HuH-7.5 (cell line): ENCODE measurements around the gene TRMT2A.
"Not testable (repeated sequence)": the region's sequence is repeated elsewhere in the genome, so short reads cannot be mapped to it uniquely, and the experiment has no call there.

Experiments
- DNase-seq: peaks from one replicate; pipeline ENCODE4 v3.0.0; 2011; ENCODE audit warnings: low spot score

TRMT2A gene, protein sequence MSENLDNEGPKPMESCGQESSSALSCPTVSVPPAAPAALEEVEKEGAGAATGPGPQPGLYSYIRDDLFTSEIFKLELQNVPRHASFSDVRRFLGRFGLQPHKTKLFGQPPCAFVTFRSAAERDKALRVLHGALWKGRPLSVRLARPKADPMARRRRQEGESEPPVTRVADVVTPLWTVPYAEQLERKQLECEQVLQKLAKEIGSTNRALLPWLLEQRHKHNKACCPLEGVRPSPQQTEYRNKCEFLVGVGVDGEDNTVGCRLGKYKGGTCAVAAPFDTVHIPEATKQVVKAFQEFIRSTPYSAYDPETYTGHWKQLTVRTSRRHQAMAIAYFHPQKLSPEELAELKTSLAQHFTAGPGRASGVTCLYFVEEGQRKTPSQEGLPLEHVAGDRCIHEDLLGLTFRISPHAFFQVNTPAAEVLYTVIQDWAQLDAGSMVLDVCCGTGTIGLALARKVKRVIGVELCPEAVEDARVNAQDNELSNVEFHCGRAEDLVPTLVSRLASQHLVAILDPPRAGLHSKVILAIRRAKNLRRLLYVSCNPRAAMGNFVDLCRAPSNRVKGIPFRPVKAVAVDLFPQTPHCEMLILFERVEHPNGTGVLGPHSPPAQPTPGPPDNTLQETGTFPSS

DNA sequence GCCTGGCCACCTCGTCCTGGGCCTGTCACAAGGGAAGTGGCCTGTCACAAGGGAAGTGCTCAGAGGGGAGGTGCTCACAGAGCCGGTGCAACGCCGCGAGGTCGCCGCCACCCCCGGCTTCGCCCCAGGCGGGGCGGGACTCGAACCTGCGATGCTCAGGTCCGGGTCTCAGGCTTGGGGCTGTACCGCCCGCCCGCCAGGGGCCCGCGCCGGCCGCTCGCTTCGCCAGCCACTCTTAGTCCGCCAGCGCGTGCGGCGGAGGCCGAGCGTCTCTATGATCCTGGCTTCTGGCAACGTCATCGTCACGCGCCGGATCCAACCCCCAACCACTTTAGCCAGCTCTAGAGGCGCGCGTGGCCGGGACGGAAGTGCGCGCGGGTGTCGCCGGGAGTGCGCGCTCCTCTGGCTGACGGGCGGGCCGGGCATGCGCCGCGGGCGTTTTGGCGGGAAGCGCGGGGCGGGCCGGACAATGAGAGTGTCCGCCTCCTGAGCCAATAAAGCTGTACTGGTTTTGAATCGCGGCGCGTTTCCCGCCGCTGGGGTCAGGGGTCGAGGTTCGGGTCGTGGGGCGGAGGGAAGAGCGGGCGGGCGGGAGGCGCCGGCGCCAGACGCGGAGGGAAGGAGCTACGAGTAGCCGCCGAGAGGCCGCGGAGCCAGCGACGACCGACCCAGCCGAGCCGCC is at the start of gene TRMT2A:
TRMT2A (minus strand) TSS at position 276 of the 682 bp plus-strand sequence. CDS start 320 bp downstream, outside the sequence.
- peak; percentile 99 for DNase-seq

DNA sequence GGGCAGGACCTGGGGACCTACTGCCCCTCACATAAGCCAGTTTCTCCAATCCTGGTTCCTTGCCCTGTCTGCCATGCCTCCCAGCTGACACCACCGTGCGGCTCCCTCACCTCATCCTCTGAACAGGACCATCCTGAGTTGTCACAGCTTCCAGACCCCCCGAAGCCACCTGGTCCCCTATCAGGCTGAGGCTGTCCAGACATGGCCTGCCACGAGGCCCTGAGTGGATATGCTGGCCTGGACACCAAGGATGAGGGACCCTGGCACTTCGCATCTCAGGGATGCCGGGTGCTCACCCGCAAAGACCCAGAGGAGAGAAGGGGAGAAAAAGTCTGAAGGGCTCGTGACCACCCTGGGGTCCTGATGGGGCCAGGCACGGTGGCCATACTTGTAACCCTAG is 49.7 kb upstream of the TRMT2A start:
- DNase-seq: no peak

DNA sequence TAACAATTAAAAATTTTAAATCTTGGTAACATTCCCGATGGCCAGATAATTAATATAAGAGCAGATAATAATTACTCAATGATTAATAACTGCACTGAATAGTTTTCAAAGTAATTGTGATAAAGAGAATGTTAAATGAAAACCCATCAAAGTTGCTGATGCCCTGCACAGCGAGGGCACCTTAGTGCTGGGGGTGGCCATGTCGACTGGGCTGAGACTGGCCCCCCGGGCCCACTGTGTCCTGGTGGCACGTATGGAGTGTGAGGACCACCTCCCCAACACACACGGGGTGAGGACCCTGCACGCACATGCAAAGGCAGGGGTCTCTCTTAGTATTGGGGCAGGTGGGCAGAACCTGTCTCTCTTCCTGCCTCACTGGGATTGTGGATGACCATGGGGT is 48.9 kb upstream of the TRMT2A start:
- DNase-seq: no peak

DNA sequence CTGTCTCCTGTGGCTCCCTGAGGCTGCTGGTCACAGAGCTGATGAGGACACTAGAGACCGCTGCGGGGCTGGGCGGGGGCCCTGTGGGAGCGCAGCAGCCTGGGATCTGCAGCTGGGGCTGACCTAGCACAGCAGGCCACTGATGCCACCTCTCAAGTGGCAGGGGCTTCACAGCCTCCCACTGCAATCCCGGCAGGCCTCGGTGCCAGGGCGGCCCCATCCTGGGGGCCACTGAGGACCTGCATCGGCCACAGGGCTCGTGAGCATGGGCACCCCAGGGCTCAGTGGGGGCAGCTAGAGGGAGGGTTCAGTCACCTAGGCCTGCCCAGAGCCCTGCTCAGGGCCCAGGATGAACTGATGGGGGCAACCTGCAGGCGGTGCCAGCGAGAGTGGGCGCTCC is 48.4 kb upstream of the TRMT2A start:
- DNase-seq: no peak

DNA sequence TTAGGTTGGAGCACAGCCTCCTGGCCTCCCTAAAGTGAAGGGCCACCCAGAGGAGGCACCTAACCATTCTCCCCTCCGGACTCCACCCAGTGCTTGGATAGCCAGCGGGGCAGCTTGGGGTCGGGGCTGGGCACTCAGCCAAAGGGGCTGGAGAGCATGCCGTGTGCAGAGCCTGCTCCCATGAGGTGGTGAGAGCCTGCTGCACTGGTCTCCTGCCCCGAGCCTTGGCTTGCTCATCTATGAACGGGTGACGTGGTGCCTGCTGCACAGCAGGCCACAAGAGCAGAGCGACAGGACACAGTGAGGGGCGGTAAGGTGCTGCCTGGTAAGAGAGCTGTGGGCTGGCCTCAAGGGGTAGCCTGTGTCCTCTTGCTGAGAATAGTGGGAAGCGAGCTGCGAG is 47.8 kb upstream of the TRMT2A start:
- no peak for DNase-seq

DNA sequence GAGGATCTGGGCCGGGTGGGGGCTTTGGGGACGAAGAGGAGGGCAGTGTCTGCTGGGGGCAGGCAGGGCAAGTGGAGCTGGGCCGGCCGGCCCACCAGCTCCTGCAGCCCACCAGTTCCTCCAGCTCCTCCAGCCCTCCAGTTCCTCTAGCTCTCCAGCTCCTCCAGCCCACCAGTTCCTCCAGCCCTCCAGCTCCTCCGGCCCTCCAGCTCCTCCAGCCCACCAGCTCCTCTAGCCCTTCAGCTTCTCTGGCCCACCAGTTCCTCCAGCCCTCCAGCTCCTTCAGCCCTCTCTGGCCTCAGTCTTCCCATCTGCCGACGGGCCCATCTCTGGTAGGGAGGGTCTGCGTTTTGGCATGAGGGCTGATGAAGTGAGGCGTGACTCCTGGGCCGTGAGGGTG is 43.0 kb upstream of the TRMT2A start:
- no peak for DNase-seq

DNA sequence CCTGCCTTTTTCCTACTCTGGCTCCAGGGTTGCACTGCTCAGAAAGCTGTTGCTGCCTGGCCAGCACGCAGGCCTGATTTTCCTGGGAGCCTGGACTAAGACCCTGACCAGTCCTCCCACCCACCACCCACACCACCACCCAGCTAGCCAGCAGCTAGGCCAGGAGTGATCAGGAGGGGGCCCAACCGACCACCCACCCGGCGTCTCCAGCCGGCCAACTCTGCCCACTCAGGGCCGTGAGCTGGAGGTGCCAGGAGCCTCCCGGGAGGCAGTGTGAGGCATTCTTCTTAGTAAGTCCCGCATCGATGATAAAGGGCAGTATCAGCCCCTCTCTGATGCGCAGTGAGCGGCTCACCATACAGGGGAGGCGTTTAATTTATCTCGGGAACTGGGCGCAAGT is 42.5 kb upstream of the TRMT2A start:
- not testable (repeated sequence) for DNase-seq

DNA sequence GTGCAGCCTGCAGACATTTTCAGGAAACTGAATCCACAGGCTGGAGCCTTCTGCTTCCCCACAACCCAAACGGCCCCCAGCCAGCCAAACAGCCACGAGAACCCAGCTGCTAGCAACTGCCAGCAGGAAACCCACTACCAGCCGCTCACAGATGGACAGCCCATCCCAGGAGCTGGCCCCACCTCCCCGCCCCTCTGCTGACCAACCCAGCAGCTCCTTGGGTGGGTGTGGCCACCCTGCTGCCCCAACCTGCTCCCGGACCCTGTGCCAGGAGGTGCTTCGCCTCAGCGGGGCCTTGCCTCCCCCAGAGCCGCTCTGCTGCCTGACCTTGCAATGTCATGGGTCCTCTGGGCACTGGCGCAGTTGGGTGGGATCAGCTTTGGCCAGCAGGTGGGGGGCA is 42.0 kb upstream of the TRMT2A start:
- no peak for DNase-seq

DNA sequence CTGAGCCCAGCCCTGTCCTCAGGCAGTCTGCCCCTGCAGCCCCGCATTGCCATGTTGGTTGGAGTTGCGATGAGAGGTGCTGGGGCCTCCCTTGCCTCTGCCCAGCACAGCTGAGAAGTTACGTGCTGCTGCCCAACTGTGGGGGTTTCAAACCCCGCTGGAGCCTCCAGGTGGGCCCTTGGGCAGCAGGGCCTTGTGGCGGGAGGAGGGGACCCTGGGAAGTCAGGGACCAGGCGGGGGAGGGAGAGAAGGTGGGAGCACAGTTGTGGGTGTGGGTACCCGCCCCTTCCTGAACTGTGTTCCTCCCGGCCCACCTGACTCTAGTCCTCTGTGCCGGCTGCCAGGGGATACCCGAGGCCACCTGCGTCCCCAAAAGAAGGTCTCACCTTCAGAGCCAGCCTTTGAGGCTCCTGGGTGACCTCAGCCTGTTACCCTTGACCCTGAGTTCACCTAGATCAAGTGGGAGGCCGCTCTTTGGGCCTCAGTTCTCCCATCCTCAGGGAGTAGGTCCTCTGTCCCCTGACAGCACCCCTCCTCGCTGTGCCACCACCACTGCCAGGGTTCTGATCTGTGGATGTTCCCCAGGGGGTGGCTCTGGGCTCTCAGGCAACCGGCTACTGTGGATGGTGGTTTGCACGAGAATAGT is 41.5 kb upstream of the TRMT2A start:
- DNase-seq: no peak

DNA sequence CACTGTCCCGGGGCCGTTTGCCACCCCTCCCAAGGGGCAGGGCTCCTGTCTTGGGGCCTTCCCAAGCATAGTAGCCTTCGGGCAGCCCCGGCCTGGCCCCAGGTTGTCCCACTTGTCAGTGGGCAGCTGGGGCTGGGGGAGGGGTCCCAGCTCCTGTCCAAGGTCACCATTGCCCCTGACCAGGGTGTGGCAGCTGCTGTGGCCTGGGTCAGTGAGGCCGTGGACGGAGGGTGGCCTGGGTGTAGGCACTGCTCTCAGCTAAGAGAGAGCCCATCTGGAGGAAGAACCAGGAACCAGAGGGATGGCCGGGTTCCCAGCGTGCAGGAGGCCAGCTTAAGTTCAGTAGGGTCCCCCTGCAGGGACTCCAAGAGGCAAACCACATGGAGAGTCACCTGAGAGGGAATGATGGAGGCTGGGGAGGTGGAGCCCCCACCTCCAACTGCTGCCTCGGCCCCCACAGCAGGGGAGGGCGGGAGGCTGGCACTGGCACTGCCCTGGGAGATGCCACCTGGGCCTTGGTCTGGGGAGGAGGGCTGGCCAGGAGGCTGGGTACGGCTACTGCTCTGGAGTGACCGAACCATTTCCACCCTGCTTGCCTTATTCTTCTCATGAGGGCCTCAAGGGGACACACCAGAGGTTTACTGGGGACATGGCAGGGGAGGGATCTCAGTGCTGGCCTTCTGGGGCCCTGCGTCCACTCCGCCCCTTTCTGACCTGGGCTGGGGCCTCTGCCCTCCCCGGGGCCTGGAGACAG is 40.6 kb upstream of the TRMT2A start:
- no peak for DNase-seq

DNA sequence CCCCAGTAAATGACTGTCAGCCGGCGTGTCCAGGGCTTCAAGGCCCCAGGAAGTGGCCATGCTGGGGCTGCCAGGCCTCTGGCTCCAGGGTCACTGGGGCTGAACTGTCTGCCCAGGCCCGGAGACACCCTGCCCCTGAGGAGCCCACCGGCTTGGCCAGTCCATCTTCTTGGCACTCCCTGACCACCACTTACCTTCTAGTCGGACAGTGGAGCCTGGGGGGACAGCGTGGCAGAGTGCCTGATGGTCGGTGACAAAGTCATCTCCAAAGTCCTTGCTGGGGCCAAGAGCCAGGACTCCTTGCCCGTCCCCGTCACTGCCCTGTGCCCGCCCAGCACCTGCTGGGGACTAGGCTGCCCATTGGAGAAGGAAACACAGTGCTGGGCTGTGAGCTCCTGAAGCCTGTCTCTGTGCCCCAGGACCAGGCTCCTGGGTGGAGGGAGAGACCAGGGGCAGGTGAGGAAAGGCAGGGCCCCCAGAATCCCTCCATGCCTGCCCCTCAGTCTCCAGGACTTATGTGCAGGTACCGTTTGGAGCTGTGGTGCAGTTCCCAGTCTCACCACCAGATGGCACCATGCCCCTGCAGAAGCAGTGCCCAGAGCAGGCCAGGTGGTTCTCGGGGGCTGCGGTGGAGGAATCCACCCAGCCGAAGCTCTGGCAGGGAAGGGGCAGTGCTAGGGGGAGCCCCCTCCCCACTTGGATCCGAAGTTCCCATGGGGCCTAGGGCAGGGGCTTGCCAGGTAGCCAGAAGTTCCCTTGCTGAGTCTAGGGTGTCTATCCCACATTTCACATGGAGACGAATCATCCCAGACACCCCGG is 39.8 kb upstream of the TRMT2A start:
- peak; percentile 96 for DNase-seq

DNA sequence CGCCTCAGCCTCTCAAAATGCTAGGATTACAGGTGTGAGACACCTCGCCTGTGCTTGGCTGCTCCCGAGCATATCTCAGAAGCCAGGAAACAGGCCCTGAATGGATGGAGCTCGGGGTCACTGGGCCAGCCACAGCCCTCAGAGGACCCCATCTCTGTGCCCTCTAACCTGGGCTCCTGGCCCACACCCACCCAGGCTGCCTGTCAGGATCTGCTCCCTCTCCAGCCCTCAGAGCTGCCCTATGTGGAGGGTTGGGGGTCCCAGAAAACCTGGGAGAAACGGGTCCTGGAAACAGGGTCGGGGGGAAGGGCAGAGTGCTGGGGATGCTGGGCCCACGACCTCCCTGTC is 39.0 kb upstream of the TRMT2A start:
- DNase-seq: no peak

DNA sequence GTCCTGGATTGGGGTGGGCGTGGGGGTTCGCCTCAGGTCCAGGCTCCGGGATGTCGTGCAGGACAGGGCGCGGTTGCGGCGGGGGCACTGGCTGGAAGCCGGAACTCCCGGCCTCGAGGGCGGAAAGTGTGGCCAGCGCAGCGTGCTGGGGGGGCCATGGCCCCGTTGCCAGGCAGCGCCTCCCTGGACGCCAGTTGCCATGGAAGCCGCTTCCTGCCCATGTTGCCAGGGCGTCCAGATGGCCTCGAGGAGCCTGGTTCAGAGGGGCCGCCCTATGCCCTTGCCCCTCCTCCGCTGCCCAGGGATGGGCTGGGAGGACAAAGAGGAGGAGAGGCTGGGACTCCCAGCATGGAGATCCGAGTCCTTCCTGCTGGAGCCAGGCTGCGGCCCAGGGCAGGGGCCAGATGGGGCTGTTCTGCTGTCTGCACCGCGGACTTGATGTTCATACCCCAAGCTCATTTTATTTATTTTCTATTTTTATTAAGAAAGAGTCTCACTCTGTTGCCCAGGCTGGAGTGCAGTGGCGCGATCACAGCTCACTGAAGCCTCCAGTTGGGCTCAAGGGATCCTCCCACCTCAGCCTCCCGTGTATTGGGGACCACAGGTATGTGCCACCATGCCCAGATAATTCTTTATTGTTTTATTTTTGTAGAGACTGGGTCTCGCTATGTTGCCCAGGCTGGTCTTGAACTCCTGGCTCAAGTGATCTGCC is 38.5 kb upstream of the TRMT2A start:
- no peak for DNase-seq

DNA sequence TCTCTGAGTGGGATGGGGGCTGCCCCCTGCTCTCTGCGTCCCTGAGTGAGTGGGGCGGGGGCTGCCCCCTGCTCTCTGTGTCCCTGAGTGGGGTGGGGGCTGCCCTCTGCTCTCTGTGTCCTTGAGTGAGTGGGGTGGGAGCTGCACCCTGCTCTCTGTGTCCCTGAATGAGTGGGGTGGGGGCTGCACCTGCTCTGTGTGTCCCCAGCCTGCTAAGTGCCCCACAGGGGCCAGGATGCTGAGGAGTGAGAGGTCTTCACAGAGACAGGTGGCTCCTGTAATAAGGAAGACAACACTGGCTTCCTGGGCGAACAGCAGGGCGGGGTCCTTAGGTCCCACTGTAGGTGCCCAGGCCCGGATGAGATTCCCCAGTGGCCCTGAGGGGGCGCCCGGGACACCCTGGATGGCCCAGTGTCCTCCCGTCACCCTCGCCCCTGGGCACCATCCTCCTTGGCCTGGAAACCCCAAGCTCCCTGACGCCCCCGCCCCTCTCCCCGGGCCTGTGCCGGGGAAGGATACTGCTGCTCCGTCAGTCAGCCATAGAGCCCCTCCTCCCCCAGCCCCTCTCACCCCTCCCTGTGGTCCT is 37.7 kb upstream of the TRMT2A start:
- DNase-seq: no peak

DNA sequence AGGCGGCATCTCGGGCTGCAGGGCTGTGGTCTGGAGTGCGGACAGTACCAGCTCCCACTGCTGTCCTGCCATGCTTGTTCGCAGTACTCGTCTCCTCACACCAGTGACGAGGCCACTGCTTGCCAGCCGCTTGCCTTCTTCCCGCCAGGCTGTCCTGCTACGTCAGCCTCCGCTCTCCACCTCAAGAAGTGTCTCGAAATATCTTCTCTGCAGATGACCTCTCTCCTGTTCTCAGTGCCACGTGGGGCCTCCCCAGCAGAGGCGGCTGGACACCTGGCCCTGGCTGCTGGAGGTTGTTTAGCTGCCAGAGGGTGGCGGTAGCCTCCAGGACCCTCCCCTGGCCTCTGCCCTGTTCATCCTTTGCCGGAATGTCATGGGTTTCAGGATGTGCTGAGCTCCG is 36.9 kb upstream of the TRMT2A start:
- no peak for DNase-seq

DNA sequence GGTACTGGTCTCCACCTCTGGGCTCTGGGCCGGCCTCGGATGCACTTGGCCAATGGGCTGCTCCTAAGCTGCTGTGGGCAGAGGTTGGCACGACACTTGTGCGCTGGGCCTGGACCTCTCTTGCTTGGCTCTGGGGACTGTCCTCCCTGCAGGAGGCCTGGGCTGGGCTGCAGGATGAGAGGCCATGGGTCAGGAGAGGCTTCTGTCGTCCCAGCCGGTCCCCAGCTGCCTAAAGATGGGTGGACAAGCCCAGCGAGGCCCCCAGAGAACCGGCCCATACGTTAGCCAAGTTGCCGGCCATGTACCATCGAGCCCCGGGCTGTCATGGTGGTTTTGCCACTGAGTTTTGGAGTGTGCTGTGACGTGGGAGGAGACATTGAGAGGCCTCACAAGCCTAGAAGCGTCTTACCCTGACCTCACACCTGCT is 35.5 kb upstream of the TRMT2A start:
- no peak for DNase-seq

DNA sequence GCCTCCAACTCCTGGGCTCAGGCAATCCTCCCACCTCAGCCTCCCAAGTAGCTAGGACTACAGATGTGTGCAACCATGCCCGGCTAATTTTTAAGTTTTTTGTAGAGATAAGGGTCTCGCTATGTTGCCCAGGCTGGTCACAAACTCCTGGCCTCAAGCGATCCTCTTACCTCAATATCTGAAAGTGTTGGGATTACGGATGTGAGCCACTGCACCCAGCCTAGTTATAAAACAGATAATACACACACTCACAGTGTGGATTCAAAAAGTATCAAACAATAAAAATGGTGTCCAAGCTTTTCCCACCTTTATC is 34.2 kb upstream of the TRMT2A start:
- DNase-seq: no peak

DNA sequence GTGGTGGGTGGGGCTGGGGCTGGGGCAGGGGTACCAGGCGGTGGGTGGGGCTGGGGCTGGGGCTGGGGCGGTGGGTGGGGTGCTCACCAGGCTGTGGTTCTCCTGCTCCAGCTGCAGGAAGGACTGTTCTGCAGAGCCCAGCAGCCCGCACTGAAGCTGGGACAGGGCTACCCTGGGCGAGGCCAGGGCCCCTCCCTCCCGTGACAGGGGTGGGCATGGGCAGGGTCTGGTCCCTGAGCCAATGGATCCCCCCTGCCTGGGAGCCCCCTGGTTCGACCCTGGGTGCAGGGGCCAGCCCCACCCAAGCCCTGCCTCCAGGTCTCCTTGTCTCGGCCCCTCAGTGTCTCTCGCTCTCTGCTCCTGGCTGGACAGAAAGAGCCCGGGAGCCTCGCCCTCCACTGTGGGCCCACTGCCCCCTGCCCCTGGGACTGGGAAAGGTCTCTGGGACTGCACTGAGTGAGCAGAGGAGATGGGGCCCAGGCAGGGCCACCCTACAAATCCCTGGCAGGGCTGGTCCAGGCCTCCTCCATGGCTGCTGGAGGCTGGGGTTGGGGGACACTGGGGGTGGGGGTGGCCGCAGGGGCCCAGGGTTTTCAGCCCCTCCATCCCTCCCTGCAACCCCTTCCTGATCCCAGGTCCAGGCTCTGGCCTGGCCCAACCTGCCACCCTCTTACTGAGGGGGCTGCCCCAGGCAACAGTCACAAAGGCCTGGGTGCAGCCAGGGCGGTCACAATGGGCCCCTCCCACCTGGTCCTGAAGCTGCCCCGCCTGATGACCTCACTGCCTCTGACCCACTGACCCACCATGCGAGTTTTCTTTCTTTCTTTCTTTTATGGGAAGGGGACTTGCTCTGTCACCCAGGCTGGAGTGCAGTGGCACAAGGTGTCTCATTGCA is 33.6 kb upstream of the TRMT2A start, which contains the start of gene CCDC188:
CCDC188 (minus strand) TSS at position 675 of the 895 bp plus-strand sequence; CDS start at position 606, 69 bp downstream.
- no peak for DNase-seq
